Activated effector memory CD4-positive, alpha-beta T cell treated with Interleukin-2 at 50 U/mL for 16 hours (primary cell): ENCODE data around the gene LIME1.

ENCODE experiments used
- DNase-seq: peaks from one replicate; pipeline ENCODE4 v3.0.0-alpha.2; 2020

The LIME1 gene

GRCh38 chr20:63751471-63752271 is 15.2 kb downstream of the LIME1 start:
- DNase-seq: no peak

- DNase-seq: no peak
Observed at GRCh38 chr20:63752411-63753101, 16.1 kb downstream of the LIME1 start.

GRCh38 chr20:63753381-63753780 is 16.9 kb downstream of the LIME1 start:
- DNase-seq: no peak

GRCh38 chr20:63754008-63754407 is 17.5 kb downstream of the LIME1 start:
- DNase-seq: no peak

GRCh38 chr20:63755933-63756647 is 19.6 kb downstream of the LIME1 start:
- DNase-seq: no peak

GRCh38 chr20:63756648-63756991 is 20.2 kb downstream of the LIME1 start:
- DNase-seq: no peak

GRCh38 chr20:63758152-63758551 is 21.7 kb downstream of the LIME1 start:
- no peak for DNase-seq

- DNase-seq: no peak
Observed at GRCh38 chr20:63759377-63759901, 23.0 kb downstream of the LIME1 start.

- no peak for DNase-seq
Observed at GRCh38 chr20:63765082-63765873, 28.8 kb downstream of the LIME1 start.

- DNase-seq: no peak
Observed at GRCh38 chr20:63765902-63766301, 29.4 kb downstream of the LIME1 start.

- no peak for DNase-seq
Observed at GRCh38 chr20:63766695-63767426, 30.4 kb downstream of the LIME1 start.

- no peak for DNase-seq
Observed at GRCh38 chr20:63767456-63767855, 31.0 kb downstream of the LIME1 start.

- no peak for DNase-seq
Observed at GRCh38 chr20:63767886-63768285, 31.4 kb downstream of the LIME1 start.

- DNase-seq: no peak
Observed at GRCh38 chr20:63768591-63769515, 32.4 kb downstream of the LIME1 start.

GRCh38 chr20:63769891-63770474 is 33.5 kb downstream of the LIME1 start:
- DNase-seq: no peak

GRCh38 chr20:63771046-63771707 is 34.7 kb downstream of the LIME1 start:
- no peak for DNase-seq

- DNase-seq: no peak
Observed at GRCh38 chr20:63772781-63773518, 36.5 kb downstream of the LIME1 start.

- DNase-seq: no peak
Observed at GRCh38 chr20:63773571-63774241, 37.2 kb downstream of the LIME1 start.

- no peak for DNase-seq
Observed at GRCh38 chr20:63774306-63774705, 37.8 kb downstream of the LIME1 start.
